WI38 (cell line): ENCODE data around the gene TMEM53.

Experiments
- H3K4me3 ChIP-seq: 2 replicates; pipeline ENCODE4 v1.5.1; 2011; ENCODE audit warnings: low read depth, mild to moderate bottlenecking, control low read depth, low read length
- CTCF ChIP-seq: IDR thresholded peaks from 2 replicates; pipeline ENCODE4 v1.5.1; 2012; ENCODE audit warnings: low read depth, mild to moderate bottlenecking, control low read depth, low read length

The TMEM53 gene

DNA sequence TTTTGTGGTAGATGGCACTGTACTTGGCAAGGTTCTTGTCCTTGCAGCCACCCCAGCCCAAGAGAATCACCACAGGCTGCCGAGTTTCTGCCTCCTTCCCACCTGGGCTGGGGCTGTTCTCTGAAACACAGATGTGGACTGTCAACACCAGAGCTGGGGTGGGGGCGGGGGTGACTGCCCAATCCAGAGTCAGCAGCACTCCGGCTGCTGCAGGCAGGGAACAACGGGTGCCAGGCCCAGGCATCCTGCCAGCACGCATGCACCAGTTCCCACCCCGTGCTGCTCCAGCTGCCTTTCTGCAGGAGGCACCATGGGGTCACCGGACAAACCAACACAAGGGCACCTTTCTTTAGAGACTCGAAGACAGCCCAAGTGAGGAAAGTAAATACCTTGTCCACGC is 14.1 kb downstream of the TMEM53 start:
- TF ChIP-seq CTCF, result no peak
- H3K4me3 ChIP-seq, result no peak overlapping the region

GRCh38 chr1:44659566-44659965 is 14.7 kb downstream of the TMEM53 start:
- no peak overlapping the region for H3K4me3 ChIP-seq
- TF ChIP-seq CTCF, result no peak

- peak; percentile 95 for TF ChIP-seq CTCF
- H3K4me3 ChIP-seq, result no peak overlapping the region
Measured at GRCh38 chr1:44655609-44656008, 18.7 kb downstream of the TMEM53 start.

DNA sequence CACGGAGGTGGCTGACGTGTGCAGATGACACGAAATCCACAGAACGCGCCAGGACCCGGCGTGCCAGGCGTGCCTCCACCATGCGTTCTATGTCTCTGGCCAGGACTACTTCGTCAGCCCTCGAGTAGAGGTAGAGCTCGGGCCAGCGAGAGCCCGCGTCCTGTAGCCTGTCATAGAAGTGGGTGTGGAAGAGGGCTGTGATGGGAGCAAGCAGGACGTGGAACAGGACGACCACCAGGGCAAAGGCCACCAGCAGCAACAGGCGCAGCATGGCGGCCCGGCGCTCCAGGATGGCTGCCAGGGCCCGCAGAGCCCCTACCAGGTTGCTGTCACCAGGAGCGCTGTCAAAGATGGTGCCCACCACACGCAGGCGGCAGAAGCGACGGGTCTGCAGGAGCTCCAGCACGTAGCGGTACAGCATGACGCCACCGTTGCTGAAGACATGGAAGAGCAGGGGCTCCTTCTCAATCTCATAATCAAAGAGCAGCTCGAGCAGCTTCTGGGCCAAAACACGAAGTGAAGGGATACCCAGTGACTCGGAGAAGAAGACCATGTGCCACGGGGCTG is 19.6 kb downstream of the TMEM53 start:
- no peak overlapping the region for H3K4me3 ChIP-seq
- no peak for TF ChIP-seq CTCF

DNA sequence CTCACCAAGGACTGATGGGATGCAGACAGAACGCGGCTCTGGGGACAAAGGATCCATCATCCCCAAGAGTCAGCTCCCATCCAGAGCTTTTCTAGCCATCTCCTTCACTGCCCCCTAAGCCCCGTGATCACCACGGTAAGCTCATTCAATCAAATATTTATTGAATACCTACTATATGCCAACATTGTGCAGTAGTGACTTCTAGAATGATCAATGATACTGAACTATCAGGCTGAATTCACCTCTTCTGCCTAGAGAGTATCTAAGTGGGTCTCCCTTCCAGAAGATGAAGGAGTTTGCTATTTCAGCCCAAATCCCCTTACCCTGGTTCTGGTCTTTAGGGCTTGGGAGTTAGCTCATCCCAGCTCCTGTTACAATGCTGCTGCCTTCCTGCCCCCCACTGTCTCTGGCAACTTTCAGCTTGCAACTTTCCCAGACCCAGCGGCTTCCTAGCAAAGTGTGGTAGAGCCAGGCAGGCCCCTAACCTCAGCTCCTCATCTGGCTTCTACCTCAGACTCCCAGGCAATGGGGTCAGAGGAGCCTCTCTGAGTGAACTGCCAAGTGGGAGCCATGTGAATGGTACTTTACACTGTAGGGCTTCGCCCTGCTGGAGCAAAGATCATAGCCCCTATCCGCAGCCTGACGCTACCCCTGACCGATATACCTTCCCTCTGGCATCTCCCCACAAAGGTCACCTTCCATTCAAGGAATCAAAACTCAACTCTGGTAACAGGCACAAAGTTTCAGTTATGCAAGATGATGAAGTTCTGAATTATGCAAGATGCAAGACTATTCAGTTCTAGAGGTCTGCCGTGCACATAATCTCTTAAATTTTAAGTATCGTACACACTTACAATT is 20.9 kb downstream of the TMEM53 start:
- no peak overlapping the region for H3K4me3 ChIP-seq
- no peak for TF ChIP-seq CTCF

GRCh38 chr1:44652445-44653106 is 21.7 kb downstream of the TMEM53 start:
- no peak overlapping the region for H3K4me3 ChIP-seq

More at GRCh38 chr1:44652445-44653106, 21.7 kb downstream of the TMEM53 start:
- TF ChIP-seq CTCF, result peak; percentile 97
